Measurements from ENCODE around the gene TCP11L2. TPM values are rescaled to one million over a fixed set of nuclear protein-coding genes. Genes with fewer than 3 reads are reported as not detected.

The TCP11L2 gene
- total RNA-seq, 1 experiment from 2014 or later, result 6.1 TPM

- Histone ChIP-seq H2BK12ac (ENCODE audit: insufficient read length, low read depth, low read length) (no peak overlapping the region), H3K18ac (ENCODE audit: insufficient read length, low read depth, low read length) (no peak overlapping the region), H3K14ac (ENCODE audit: insufficient read depth, low read length) (no peak overlapping the region), H2BK20ac (ENCODE audit: low read depth, low read length, poor library complexity, severe bottlenecking) (no peak overlapping the region), H3K79me2 (ENCODE audit: insufficient read depth, low read length) (no peaks in the 10 kb centered on the region), H2BK120ac (ENCODE audit: low read depth, low read length, poor library complexity, severe bottlenecking) (no peak overlapping the region), H3K4me2 (ENCODE audit: insufficient read depth, insufficient read length, low read length) (no peak overlapping the region), H3K27ac (ENCODE audit: insufficient read length, low read depth, low read length) (no peak overlapping the region), H3K27me3 (ENCODE audit: insufficient read depth, low read length) (no peaks in the 10 kb centered on the region), H3K4ac (ENCODE audit: low read depth, low read length) (no peak overlapping the region), H3K56ac (ENCODE audit: insufficient read length, low read depth, low read length) (no peak overlapping the region), H2AK5ac (ENCODE audit: insufficient read length, low read length) (no peak overlapping the region), H3K9ac (ENCODE audit: extremely low read depth, insufficient read length, low read length) (no peak overlapping the region), H4K91ac (ENCODE audit: insufficient read length, low read depth, low read length) (no peak overlapping the region), H3K9me3 (ENCODE audit: control insufficient read depth, low read depth, low read length) (no peaks in the 10 kb centered on the region), H4K8ac (replicated peaks; ENCODE audit: insufficient read length, low read depth, low read length) (no peak overlapping the region), H3K23ac (ENCODE audit: insufficient read length, low read depth, low read length) (no peak overlapping the region), H3T11ph (ENCODE audit: low read length) (no peak overlapping the region), H4K20me1 (ENCODE audit: control insufficient read depth, insufficient read depth, insufficient read length) (no peaks in the 10 kb centered on the region), H3K4me1 (ENCODE audit: insufficient read depth, low read length) (no peaks in the 10 kb centered on the region; the same call in 1 of the 2 replicates), H2BK5ac (ENCODE audit: insufficient read length, low read length) (no peak overlapping the region), H3K23me2 (ENCODE audit: insufficient read length, low read depth, low read length, poor library complexity, severe bottlenecking) (no peaks in the 10 kb centered on the region), H2AFZ (ENCODE audit: low read length) (no peak overlapping the region), H2BK15ac (ENCODE audit: low read depth, low read length) (no peak overlapping the region), H4K5ac (ENCODE audit: insufficient read length, low read depth, low read length) (no peak overlapping the region), H3K79me1 (ENCODE audit: insufficient read depth, low read depth, low read length, poor library complexity, severe bottlenecking) (no peaks in the 10 kb centered on the region)
- peaks cover 0 to 4% of the 10 kb centered on the region in 2 experiments; a peak in 2 of 4 replicates for H3K4me1 Mint-ChIP-seq
- no peak overlapping the region for H3K4me3 Mint-ChIP-seq
- H3K27me3 Mint-ChIP-seq (ENCODE audit: low read depth), result no peaks in the 10 kb centered on the region
- TF ChIP-seq CTCF (conservative IDR thresholded peaks at IDR 0.05), result no peak
- WGBS (ENCODE audit: extremely low coverage, insufficient read length, low lambda C conversion rate), result no CpG with 5 or more reads among the region's 4 CpGs
- no peaks in the 10 kb centered on the region for H3K9me3 Mint-ChIP-seq
- H3K36me3 Mint-ChIP-seq (ENCODE audit: insufficient read depth in 1 of 3, low read depth in 3 of 3), result peaks cover 4 to 20% (median 10%) of the 10 kb centered on the region in 3 experiments
- no peak overlapping the region for H3K27ac Mint-ChIP-seq
- no peak for DNase-seq
These were observed 86.6 kb downstream of the TCP11L2 start for GRCh38 chr12:106389151-106389550.
